Sigmoid colon (tissue), 4 donors: ENCODE results near the gene PTCRA.

Experiments used
- EP300 ChIP-seq, 4 donors: sonication (generic); formaldehyde crosslinking; IDR thresholded peaks; one replicate each; pipeline ENCODE4 v1.6.1; 2017; ENCODE audit warnings: antibody characterized with exemption in 4 of 4
- POLR2AphosphoS5 ChIP-seq, 4 donors: sonication (generic); formaldehyde crosslinking; IDR thresholded peaks; one replicate each; pipeline ENCODE4 v1.6.1; 2017; ENCODE audit warnings: antibody characterized with exemption in 4 of 4
- TF ChIP-seq, protein P1 (sequence below), 4 experiments: fragments of 450-650 bp in 3 of 4; fragments of 200-600 bp in 1 of 4; IDR thresholded peaks; one replicate each; pipeline ENCODE4 v1.5.1; 2016 to 2019; ENCODE audit warnings: antibody characterized with exemption in 4 of 4, mild to moderate bottlenecking in 3 of 4, moderate library complexity in 2 of 4

DNA sequence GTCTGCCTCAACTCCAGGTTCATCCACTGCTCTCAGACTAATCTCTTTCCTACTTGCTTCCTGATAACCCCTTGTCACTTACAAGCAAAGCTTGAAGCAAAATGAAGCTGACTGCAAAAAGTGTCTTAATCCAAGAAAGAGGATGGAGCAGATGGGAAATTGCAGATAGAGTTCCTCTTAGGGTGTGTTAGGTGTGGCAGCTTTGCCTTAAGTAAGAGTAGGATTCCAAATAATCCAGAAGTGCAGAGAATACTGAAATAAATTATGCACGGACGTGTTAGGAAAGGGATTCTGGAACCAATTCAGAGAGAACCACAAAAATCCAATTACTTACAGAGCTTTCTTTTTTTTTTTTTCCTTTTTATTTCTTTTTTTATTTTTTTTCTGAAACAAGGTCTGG, 42.5 kb upstream of the PTCRA start:
- TF ChIP-seq, protein P1, sequence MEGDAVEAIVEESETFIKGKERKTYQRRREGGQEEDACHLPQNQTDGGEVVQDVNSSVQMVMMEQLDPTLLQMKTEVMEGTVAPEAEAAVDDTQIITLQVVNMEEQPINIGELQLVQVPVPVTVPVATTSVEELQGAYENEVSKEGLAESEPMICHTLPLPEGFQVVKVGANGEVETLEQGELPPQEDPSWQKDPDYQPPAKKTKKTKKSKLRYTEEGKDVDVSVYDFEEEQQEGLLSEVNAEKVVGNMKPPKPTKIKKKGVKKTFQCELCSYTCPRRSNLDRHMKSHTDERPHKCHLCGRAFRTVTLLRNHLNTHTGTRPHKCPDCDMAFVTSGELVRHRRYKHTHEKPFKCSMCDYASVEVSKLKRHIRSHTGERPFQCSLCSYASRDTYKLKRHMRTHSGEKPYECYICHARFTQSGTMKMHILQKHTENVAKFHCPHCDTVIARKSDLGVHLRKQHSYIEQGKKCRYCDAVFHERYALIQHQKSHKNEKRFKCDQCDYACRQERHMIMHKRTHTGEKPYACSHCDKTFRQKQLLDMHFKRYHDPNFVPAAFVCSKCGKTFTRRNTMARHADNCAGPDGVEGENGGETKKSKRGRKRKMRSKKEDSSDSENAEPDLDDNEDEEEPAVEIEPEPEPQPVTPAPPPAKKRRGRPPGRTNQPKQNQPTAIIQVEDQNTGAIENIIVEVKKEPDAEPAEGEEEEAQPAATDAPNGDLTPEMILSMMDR (IDR thresholded peaks at IDR 0.05): no peak
- no peak for TF ChIP-seq POLR2AphosphoS5 (IDR thresholded peaks at IDR 0.05)
- TF ChIP-seq EP300 (IDR thresholded peaks at IDR 0.05): no peak
